Measurements from ENCODE around the gene SLC29A3.
"Not testable (repeated sequence)": the region's sequence is repeated elsewhere in the genome, so short reads cannot be mapped to it uniquely, and the experiment has no call there.

SLC29A3 gene

GRCh38 chr10:71284544-71285179 is 34.4 kb upstream of the SLC29A3 start:
- no peak for DNase-seq (ENCODE audit: low spot score)

GRCh38 chr10:71285180-71285545 is 33.9 kb upstream of the SLC29A3 start:
- peak; percentile 81 for DNase-seq (ENCODE audit: low spot score)

GRCh38 chr10:71285986-71286385 is 33.1 kb upstream of the SLC29A3 start:
- DNase-seq (ENCODE audit: low spot score) = no peak

GRCh38 chr10:71286521-71287294 is 32.4 kb upstream of the SLC29A3 start:
- DNase-seq (ENCODE audit: low spot score) = no peak

GRCh38 chr10:71287456-71287855 is 31.6 kb upstream of the SLC29A3 start:
- no peak for DNase-seq (ENCODE audit: low spot score)

GRCh38 chr10:71288461-71288860 is 30.6 kb upstream of the SLC29A3 start:
- DNase-seq (ENCODE audit: low spot score) = no peak

- DNase-seq (ENCODE audit: low spot score) = no peak
Measured at GRCh38 chr10:71289421-71290130, 29.5 kb upstream of the SLC29A3 start.

DNA sequence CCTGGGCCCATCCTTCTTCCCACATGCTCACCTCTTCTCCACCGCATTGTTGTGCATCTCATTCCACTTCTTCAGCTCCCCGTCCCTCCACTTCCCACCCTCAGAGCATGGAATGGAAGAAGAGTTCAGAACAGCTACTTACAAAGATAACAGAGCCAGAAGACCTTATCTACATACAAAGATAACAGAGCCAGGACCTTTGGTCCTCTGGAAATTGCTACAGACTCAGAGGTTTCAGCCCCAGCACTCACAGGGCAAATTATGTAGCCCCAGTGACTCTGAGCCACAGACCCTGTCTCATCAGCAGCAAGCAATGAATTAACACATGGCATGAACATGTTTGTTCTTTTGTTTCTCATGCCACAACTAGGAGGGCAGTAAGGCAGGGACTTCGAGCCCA is 28.7 kb upstream of the SLC29A3 start:
- no peak for DNase-seq (ENCODE audit: low spot score)

GRCh38 chr10:71290806-71291527 is 28.1 kb upstream of the SLC29A3 start:
- no peak for DNase-seq (ENCODE audit: low spot score)

GRCh38 chr10:71291528-71291900 is 27.5 kb upstream of the SLC29A3 start:
- no peak for DNase-seq (ENCODE audit: low spot score)

GRCh38 chr10:71292624-71293445 is 26.2 kb upstream of the SLC29A3 start:
- DNase-seq (ENCODE audit: low spot score) = no peak

DNA sequence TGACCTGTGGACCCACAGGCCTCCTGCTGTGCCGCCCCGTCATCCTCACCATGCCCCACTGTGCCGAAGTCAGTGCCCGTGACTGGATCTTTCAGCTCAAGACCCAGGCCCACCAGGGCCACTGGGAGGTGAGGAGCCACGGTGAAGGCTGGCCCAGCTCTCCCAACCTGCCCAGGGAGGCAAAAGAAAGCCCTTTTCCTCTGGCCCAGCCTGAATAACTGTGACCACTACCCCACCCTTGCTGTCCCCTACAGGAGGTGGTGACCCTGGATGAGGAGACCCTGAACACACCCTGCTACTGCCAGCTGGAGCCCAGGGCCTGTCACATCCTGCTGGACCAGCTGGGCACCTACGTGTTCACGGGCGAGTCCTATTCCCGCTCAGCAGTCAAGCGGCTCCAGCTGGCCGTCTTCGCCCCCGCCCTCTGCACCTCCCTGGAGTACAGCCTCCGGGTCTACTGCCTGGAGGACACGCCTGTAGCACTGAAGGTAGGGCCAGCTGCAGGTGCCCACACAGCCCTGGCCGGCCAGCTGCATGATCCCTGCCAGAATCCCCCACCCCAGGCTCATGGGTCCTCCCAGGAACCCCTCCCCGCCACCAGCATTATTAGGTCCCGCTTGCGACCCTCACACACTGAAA is 25.5 kb upstream of the SLC29A3 start:
- no peak for DNase-seq (ENCODE audit: low spot score)

DNA sequence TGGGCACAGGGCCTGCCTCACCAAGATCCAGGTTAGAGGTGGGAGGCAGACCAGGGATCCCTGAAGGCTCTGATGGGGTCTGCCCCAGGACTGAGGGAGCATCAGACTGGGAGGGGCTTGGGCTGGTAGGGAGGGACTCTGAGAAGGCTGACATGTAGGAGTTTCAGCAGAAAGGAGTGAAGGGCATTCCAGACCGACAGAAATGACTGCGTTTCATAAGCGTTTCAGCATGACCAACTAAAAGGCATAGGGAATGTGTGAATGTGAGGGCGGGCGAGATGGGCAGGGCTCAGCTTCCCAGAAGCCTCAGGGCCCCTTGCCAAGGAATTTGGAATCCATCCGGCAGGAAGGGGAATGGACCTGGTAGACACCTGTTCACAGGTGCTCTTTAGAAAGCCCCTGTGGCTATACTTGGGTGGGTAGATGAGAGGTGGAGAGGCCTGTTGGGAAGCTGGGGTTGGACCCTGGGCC is 24.9 kb upstream of the SLC29A3 start:
- DNase-seq (ENCODE audit: low spot score) = no peak

GRCh38 chr10:71294856-71295255 is 24.2 kb upstream of the SLC29A3 start:
- no peak for DNase-seq (ENCODE audit: low spot score)

GRCh38 chr10:71295641-71296040 is 23.4 kb upstream of the SLC29A3 start:
- no peak for DNase-seq (ENCODE audit: low spot score)

DNA sequence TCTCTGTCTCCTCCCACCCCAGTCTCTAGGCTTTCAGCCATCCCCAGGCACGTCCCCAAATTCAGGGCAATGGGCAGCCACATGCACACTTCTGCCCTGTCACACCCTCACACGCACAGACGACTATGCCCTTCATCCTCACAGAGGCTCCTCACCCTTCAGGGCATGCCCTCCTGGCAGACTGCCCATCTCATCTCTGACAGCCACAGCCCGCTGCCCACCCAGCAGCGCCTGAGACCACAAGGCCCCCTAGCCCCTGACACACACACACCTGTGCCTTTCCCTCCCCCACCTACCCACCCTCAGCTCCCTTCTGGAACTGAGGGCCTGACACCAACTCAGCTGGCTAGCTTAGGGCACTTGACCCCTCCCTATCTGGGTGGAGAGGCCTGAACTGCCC is 23.0 kb upstream of the SLC29A3 start:
- DNase-seq (ENCODE audit: low spot score) = no peak

GRCh38 chr10:71296811-71297210 is 22.2 kb upstream of the SLC29A3 start:
- DNase-seq (ENCODE audit: low spot score) = not testable (repeated sequence)

GRCh38 chr10:71297343-71297742 is 21.7 kb upstream of the SLC29A3 start:
- DNase-seq (ENCODE audit: low spot score) = no peak

DNA sequence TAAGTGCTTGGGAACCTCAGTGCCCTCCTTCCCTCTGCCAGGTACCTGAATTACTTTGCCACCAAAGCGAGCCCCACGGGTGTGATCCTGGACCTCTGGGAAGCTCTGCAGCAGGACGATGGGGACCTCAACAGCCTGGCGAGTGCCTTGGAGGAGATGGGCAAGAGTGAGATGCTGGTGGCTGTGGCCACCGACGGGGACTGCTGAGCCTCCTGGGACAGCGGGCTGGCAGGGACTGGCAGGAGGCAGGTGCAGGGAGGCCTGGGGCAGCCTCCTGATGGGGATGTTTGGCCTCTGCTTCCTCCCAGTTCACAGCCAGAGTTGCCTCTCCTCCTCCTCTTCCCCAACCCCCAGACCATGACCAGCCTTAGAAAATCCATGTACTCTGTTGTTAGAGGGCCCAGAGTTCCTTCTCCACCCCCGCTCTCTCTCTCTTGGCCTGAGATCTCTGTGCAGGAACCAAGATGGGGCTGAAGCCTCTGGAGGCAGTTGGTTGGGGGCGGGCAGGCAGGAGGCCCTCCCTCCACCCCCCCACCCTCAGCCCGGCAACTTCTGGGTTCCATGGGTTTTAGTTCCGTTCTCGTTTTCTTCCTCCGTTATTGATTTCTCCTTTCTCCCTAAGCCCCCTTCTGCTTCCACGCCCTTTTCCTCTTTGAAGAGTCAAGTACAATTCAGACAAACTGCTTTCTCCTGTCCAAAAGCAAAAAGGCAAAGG is 19.8 kb upstream of the SLC29A3 start:
- DNase-seq (ENCODE audit: low spot score) = no peak
